Measurements from ENCODE around the gene C11orf21.

Gene C11orf21

GRCh38 chr11:2320568-2321310, 19.0 kb upstream of the C11orf21 start:
- no peak for DNase-seq (ENCODE audit: low spot score)

DNA sequence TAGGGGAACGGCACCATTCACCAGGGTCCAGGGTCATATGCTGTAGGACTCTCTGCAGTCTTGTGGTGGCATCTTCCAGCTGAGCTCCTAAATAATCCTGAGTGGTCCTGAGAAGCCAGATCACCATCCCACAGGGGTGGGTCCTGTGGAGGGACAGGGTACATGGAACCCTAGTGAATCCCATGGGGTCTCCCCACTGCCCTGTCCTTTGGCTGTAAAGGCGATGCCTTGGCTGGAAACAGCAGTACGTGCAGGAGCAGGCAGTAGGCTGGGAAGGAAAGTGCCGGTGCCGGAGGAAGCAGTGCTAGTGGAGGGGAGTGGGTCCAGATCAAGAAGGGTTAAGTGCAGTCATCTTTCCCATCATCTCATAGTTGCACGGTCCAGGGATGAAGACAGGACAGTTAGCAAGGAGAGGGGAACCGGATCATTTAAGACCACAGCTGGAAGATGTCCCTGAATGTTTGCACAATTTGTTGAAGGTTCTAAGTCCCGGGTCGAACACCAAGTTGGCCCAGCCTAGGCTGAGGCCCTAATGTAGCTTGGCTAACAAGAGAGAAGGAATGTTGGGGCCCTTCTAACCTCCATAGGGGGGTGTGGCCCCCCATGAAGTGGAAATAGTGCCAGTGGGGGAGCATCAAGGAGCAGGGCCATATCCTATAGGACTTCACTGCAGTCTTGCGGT, 18.2 kb upstream of the C11orf21 start:
- no peak for DNase-seq (ENCODE audit: low spot score)

DNA sequence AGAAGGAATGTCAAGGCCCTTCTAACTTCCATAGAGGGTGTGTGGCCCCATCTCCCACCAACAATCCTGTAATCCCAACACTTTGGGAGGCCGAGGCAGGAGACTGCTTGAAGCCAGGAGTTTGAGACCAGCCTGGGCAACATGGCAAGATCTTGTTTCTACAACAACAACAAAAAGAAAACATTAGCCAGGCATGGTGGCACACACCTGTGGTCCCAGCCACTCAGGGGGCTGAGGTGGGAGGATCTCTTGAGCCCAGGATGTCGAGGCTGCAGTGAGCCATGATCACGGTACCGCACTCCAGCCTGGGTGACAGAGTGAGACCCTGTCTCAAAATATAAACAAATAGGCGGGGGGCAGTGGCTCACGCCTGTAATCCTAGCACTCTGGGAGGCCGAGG, 17.0 kb upstream of the C11orf21 start:
- DNase-seq (ENCODE audit: low spot score), result no peak

GRCh38 chr11:2318123-2318522, 16.4 kb upstream of the C11orf21 start:
- DNase-seq (ENCODE audit: low spot score), result no peak

- no peak for DNase-seq (ENCODE audit: low spot score)
Observed at GRCh38 chr11:2317354-2318050, 15.8 kb upstream of the C11orf21 start.

DNA sequence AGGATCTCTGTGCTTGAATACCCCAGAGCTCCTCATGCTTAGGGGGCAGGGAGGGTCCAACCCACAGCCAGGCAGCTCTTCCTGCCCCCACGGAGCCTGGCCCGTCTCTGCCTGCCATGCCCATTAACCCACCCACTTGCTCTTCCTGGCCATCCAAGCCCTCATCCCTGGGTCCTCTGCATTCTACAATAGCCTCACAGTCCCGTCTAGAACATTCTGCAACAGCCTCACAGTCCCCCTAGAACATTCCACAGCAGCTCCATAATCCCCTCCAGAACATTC, 15.2 kb upstream of the C11orf21 start:
- DNase-seq (ENCODE audit: low spot score), result no peak

DNA sequence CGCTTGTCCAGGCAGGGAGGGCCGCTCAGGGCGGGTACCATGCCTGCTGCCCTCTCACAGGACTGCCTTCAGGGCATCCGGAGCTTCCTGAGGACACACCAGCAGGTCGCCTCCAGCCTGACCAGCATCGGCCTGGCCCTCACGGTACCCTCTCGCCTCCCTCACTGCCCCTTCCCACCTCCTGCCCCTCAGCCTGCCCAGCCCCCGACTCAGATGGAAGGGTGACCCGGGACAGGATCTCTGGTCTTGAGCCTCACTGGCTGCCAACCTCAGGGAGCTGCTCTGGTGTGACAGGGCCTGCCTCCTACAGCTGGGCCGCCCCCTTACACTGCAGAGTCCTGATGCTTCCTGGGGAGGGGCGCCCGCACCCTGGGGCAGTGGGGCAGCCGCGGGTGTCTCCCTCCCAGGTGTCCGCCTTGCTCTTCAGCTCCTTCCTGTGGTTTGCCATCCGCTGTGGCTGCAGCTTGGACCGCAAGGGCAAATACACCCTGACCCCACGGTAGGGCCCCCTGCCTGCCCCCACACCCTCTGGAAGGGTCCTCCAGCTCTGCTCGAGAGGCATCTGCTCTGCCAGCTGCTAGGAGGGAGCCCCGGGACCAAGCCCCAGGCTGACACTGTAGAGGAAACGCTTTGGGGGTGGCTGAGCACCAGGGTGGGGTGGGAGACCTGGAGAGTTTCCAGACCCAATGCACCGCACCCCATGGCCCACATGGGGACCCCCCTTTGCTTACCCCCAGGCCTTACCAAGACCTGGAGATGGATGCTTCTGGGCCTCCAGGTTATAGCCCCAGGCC, 14.6 kb upstream of the C11orf21 start:
- DNase-seq (ENCODE audit: low spot score), result no peak

DNA sequence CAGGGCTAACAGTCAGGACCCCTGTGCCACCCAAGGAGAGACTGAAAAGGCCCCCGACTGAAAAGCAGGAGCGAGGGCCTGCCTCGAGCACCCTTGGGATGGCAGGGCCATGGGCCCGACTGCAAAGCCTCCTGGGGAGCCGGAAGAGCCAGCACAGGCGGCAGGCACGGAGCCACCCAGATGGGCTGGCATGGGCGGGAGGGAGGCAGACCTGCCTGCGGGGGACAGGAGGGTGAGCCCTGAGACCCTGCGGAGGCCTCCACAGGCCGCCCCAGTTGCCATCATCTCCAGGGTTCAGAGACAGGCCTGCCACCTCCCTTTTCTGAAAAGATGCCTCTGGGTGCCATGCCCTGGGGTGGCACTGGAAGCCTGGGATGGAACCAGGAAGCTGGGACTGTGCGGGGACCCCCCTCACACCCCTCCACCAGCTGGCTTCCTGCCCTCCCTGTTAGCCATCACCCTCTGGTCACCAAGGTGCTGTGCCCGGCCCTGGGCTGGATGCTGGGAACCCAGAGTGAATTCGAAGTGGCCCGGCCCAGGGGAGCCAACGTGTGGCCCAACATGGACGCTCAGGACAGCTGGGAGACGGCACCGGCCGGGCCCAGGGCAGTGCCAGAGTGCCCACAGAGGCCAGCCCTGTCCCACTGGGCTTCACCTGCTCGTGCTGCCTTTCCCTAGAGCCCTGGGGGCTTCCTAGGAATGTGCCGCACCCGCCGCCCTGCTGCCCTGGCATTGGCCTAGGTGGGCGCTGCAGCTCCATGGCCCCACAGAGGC, 13.9 kb upstream of the C11orf21 start:
- no peak for DNase-seq (ENCODE audit: low spot score)

- no peak for DNase-seq (ENCODE audit: low spot score)
Observed at GRCh38 chr11:2314525-2315394, 13.0 kb upstream of the C11orf21 start.

DNA sequence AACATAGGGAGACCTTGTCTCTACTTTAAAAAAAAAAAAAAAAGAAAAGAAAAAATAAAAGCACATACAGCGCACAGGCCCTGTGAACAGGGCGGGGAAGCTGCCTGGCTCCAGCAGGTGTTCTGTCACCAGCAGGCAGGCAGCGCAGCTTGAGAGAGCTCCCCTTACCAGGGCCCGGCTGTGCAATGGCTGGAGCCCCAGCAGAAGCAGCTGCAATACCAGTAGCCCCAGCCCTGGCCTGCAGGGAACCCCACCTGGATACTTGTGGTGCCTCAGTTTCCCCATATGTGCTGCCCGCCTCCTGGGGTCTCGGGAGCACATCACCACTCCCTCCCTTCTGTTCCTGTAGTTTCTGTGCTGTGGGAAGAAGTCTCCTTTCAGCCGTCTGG, 12.4 kb upstream of the C11orf21 start:
- no peak for DNase-seq (ENCODE audit: low spot score)

GRCh38 chr11:2313051-2313951, 11.6 kb upstream of the C11orf21 start:
- DNase-seq (ENCODE audit: low spot score), result no peak

DNA sequence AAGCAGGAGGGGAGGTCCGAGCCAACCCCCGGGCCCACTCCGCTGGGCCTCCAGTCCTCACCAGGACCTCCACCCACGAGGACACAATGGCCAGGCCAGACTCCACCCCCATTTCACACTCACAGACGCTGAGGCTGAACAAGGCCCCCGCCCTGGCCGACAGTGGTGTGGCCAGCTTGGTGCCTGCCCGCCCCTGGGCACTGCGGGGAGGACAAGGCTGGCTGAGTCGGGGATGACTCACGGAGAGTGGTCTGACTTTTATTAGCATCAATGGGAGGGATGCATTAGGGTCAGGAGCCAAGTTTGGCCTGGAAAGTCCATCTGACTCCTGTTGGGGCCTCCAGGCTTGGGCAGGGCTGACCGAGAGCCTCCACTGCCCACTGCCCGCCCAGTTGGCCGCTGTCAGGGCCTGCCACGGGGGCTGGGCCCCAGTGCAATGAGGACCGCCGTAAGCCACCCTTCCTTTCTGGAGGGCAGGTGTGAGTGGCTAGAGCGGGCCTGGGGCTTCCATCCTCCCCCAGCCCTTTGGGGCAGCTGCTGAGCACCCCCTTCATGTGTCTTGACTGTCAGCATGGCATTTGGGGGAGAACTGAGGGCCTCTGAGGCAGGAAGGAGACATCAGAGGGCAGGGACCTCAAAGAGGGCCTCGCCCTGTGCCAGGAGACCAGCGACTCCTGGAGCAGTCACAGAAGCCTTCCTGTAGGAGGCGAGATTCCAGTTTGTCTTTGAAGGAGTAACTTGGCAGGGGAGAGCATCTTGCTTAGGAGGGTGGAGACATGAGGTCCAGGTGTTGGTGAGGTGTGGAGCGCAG, 10.7 kb upstream of the C11orf21 start:
- DNase-seq (ENCODE audit: low spot score), result no peak

DNA sequence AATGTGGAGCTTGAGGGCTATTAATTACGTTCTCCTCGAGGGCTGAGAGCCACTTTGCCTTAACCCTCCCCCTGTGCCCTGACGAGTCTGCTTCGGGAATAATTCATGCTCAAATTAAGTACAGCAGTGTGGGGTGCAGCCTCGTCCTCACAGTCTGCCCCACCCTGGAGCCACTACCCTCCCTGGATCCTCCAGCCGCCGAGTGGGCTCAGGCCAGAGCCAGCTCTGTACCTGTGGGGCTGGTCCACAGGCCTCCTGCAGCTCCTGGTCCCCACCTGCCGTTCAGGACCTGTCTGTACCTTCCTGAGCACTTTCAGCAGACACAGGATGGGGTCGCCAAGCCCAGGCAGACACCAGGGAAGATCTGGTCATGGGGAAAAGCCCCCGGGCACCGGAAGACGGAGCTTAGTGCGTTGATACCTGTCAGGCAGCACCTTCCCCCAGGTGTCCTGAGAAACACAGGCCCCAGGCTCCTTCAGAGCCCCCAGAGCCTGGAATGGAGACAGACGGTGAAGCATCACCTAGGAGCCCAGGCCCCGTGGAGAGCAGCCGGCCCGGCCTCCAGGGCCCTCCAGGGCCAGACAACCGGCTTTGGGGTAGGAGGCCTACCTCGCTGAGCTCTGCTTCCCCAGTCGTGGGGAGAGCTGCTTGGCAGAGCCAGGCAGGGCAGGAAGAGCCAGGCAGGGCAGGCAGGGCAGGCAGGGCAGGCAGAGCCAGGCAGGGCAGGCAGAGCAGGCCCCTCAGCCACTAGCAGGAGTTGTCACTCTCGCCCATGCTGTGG, 9.8 kb upstream of the C11orf21 start:
- DNase-seq (ENCODE audit: low spot score), result no peak

GRCh38 chr11:2310786-2311352, 9.2 kb upstream of the C11orf21 start:
- DNase-seq (ENCODE audit: low spot score), result no peak

- no peak for DNase-seq (ENCODE audit: low spot score)
Observed at GRCh38 chr11:2310073-2310785, 8.5 kb upstream of the C11orf21 start.

GRCh38 chr11:2309251-2310072, 7.7 kb upstream of the C11orf21 start:
- DNase-seq (ENCODE audit: low spot score), result no peak

Data from CD4-positive, alpha-beta T cell treated with Interleukin-2 at 100 ng/mL for 4 hours (primary cell).